NCI-H524 (cell line): ENCODE results near the gene NOS3.
A peak's percentile ranks its signal among the peaks of the same experiment; 100 is the strongest.
"Not testable (repeated sequence)": the region's sequence is repeated elsewhere in the genome, so short reads cannot be mapped to it uniquely, and the experiment has no call there.

Experiments used
- DNase-seq, 2 experiments: peaks; one replicate each; lab custom pipeline; 2025; lab: John Stamatoyannopoulos, UW

NOS3 gene

DNA sequence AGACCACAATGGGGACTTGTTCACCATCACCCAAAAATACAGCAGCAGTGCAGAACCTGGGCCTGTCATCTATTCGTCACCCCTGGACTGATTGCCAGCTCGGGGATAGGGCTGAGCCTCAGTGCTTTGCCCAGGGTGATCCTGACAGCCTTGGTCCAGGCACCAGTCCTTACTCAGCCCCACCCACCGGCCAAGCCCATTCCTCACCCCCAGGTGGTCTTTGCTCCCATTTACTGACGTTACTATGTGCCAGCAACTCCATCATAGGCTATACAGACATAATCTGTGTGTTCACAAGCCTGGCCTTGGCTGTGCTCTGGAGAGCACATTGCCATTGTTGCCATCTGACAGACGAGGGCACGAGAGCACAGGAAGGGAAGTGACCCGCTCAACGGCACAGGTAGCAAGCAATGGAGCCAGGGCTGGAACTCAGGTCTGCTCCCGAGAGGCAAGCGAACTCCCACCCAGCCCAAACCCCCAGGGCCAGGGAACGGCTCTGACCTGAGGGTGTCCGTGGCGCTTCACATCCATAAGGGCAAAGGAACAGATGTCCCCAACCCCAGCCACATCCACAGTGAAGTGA, 26.6 kb downstream of the NOS3 start:
- peak in 1 of 2 experiments; percentile 40 for DNase-seq

DNA sequence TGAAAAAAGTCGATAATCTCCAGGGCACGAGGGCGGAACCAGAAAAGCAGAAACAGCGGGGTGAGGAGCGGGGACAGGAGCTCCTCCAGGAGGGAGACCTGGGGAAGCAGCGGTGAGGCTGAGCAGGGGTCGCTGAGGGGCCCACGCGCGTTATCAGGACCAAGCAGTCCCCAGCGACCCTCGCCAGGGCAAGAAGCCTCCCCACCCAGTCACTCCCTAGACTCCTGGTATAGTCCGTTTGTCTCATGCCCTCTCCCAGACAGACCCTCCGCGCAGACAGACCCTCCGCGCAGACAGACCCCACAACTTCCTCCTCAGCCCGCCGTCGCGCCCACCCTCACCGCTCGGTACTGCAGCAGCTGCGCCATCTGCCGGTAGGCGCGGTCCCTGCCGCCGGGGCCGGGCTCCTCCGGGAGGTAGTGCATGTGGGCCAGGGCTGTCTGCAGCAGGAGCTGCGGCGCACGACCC, 27.2 kb downstream of the NOS3 start:
- peak; percentile 38 to 68 for DNase-seq

DNA sequence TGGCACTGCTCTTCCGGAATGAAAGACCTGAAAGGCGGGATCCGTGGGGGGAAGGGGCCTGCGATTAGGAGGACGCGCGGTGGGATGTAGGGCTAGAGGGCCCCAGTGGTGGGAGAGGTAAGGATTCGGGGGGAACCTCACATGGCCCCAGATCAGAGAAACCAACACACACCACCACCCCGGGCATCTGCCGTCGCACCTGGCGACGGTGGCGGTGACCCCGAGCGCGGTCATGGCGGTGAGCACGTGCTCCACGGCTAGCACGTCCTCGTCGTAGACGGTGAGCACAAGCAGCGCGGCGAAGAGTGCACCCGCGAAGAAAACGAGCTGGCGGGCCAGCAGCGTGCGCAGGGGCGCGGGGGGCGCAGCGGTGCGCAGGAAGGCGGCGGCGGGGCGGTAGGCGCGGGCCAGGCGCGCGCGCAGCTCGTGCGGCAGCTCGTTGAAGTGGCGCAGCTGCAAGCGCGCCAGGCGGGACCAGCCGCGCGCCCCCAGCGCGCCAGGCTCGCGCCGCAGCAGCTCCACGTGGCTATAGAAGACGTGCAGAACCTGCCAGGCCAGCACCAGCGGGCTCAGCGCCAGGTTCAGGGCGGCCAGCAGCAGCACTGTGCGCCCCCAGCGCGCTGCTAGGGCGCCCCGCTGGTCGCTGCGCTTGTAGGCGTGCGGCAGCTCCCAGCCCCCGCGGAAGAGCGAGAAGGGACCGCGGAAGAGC, 27.8 kb downstream of the NOS3 start:
- DNase-seq = peak in 1 of 2 experiments; percentile 54

DNA sequence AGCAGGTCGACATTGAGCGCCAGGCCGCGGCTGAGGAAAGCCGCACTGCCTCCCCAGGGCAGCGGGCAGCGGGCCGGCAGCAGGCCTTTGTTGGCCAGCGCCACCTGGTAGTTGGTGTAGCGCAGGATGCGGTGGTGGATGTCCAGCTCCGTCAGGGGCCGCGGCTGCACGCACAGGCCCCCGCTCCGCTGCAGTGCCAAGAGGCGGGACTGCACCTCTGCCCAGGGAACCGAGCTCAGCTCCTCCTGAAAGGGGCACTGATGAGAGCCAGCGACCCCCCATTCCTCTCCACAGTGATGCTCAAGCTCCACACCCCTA, 28.3 kb downstream of the NOS3 start:
- DNase-seq = no peak

DNA sequence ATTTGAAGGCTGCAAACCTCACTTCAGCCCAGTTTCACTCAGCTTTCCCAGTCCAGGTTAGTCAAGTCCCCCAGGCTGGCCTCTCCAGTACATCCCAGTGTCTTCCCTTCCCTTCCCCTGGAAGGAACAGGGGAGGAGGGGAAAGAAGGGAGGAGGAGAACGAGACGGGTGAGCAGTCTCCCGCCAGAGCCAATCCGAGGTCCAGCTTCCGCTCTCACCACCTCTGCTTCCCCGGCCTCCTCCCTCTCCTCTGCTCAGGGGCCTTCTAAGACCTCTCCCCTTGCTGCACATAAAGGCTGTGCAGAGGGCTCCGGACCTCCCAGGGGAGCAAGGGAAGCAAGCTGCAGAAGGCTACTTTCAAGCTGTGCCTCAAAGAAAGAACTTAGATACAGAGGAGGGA, 29.4 kb downstream of the NOS3 start:
- DNase-seq = no peak

DNA sequence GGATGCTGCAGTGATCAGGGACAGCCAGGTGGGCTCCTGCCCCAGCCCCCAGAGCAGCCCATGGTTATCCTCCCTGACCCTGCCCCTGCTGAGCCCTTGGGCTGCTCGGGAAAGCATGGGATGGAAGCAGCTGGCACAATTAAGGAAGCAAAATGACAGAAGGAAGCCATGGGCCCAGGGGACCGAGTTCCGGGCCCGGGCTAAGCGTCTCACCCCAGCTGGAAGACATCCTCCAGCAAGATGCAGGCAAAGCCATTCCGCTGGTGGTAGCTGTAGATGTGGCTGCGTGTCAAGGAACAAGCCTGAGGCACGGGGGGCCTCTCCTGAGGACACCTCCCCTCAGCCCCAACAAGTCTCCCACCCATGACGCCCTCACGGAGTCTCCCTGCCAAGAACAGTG, 32.4 kb downstream of the NOS3 start:
- DNase-seq = peak in 1 of 2 experiments; percentile 38

DNA sequence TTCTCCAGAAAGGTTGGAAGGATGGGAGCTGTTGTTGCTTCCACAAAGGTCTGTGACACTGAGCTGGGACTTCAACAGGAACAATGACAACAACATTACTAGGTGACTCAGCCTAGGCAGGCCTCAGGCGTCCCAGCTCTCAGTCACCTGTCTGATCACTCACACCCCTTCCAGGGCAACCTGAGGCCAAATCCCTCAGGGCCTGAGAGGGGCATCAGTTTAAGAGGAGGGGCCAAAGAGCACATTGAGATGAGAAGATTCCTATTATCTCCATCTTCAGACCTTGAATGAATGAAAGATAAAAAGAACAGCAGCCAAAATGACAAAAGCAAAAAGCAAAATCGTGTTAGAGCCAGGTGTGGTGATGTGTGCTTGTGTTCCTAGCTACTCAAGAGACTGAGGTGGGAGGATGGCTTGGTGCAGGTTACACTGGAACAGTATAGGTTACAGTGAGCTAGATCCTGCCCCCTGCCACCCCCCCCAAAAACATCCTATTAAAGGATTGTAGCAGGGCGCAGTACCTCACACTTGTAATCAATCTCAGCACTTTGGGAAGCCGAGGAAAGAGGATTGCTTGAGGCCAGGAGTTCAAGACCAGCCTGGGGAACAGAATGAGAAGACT, 33.7 kb downstream of the NOS3 start, which contains the start of gene ATG9B:
TSS of gene ATG9B (minus strand) at position 60 of the 622 bp plus-strand sequence. CDS start 71 bp downstream, outside the sequence.
- no peak for DNase-seq

DNA sequence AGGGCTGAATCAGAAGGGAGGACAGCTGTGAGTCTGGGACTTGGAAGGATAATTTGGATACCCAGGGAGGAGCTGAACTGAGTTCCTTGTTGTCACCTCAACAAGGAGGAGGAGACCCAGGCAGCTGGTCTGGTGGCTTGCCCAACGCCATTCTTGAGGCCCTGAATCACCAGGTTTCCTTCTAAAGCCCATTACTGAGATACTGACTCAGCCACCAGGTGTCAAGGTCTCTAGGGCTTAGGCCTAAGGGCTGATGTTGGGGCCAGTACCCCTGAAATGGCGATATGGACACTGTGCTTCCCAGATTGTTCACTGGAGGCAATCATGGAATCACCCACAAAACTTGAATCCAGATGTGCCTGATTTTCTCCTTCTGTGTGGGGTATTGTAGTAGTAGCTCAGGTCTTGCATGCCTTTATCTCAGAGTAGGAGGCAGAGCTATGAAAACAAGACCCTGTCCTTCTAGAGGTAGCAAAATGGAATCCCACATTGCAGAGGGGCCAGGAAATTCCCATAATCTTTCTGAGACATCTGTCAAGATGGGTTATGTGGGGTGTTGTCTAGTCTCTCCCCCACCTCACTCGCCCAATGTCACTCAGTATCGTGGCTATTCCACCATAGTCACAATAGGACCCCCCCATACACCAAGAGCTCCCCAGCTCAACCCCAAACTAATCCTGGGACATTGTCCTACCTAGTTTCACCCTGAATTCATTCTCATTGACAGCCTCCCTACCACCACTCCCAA, 35.3 kb downstream of the NOS3 start:
- DNase-seq = no peak

DNA sequence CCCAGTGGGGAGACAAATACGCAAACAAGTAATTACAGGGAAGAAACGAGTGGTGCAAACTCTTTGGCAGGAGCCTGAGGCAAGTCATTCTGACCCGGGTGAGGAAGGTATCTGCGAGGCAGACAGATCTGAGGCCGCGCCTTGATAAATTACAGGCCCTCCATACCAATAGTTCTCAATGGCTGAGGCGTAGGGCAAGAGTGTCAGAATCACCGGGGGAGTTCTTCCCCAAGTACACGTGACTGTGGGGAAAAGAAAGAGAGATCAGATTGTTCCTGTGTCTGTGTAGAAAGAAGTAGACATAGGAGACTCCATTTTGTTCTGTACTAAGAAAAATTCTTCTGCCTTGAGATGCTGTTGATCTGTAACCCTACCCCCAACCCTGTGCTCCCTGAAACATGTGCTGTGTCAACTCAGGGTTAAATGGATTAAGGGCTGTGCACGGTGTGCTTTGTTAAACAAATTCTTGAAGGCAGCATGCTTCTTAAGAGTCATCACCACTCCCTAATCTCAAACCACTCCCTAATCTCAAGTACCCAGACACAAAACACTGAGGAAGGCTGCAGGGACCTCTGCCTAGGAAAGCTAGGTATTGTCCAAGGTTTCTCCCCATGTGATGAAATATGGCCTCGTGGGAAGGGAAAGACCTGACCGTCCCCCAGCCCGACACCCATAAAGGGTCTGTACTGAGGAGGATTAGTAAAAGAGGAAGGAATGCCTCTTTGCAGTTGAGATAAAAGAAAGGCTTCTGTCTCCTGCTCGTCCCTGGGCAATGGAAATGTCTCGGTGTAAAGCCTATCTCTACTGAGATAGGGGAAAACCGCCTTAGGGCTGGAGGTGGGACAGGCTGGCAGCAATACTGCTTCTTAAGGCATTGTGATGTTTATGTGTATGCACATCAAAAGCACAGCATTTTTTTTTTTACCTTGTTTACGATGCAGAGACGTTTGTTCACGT, 36.2 kb downstream of the NOS3 start:
- DNase-seq = peak in 1 of 2 experiments; percentile 54

DNA sequence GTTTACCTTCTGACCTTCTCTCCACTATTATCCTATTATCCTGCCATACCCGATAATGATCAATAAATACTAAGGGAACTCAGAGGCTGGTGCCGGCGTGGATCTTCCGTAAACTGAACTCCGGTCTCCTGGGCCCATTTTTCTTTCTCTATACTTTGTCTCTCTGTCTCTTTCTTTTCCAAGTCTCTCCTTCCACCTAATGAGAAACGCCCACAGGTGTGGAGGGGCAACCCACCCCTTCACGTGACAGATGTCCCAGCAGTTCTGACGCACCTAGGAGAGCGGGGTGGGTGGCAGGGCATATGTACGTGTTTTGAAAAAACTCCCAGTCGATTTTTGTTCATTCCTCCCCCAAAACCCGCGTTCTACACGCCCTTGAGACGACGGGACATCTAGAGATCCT, 36.9 kb downstream of the NOS3 start:
- DNase-seq = not testable (repeated sequence)

DNA sequence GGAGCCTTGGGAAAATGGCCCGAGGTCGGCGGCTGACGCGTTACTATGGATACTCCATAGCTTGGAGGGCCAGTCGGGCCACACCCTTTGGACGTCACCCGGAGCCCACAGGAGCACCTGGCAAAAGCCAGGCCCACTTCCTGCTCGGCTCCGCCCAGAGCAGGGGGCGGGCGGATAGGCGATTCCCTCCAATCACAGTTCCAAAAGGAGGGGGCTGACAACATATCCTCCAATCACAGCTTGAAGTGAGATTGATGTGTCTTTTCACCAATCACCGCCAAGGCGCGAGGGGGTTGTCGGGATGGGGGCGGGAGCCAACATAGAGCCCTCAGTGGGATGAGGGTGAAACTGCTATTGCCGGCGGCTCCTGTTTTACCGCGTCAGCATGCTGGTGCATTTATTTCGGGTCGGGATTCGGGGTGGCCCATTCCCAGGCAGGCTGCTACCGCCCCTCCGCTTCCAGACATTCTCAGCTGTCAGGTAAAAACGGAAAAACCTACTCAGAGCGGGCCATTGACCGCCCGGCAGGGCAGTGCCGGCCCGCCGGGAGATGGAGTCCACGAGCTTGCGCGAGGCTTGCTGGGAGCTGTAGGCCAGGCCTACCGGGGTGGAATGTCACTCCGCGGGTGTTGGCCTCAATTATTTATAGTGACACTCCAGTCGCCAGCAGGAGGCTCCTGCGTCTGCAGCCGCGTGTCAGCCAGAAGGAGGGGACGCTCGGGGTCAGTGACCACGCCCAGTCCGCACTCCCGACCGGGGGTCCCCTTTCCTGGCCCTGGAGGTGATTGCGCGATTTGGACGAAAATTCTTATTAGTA, 37.5 kb downstream of the NOS3 start, which contains the start of gene ABCB8:
TSS of gene ABCB8 (plus strand) at position 320 of the 817 bp plus-strand sequence. CDS start at position 386, 66 bp downstream.
- peak; percentile 98 to 99 for DNase-seq

DNA sequence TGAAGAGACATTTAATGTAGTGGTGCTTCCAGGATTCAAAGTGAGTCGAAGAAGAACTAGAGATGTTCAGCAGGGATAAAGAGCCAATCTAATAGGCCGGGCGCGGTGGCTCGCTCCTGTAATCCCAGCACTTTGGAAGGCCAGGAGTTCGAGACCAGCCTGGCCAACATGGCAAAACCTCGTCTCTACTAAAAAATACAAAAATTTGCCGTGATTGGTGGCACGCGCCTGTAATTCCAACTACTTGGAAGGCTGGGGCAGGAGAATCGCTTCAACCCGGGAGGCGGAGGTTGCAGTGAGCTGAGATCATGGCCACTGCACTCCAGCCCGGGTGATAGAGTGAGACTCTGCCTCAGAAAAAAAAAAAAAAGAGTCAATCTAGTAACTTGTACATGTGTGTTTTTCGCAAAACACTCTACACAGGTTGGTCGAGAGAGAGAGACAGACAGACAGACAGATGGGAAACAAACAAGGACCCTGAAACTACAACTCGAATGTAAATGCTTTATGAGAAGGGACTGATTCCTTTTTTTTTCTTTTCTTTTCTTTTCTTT, 38.2 kb downstream of the NOS3 start:
- DNase-seq = no peak

DNA sequence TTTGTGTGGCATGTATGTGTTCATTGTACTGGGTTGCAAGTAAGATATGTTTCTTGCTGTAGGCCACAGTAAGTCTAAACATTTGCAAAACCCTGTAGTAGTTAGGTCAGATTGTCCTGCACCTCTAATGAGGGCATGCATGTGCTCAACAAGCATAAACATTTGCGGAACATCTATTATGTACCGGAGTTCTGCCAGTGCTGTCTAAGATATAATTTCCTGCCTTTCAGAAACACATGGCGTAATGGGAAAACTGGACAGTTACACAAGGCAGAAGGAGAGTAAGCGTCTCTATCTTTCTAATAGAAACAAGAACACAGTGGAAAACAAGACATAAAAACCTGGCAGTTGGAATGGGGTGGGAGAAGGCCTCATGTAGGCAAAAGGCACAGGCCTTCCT, 40.2 kb downstream of the NOS3 start:
- no peak for DNase-seq

DNA sequence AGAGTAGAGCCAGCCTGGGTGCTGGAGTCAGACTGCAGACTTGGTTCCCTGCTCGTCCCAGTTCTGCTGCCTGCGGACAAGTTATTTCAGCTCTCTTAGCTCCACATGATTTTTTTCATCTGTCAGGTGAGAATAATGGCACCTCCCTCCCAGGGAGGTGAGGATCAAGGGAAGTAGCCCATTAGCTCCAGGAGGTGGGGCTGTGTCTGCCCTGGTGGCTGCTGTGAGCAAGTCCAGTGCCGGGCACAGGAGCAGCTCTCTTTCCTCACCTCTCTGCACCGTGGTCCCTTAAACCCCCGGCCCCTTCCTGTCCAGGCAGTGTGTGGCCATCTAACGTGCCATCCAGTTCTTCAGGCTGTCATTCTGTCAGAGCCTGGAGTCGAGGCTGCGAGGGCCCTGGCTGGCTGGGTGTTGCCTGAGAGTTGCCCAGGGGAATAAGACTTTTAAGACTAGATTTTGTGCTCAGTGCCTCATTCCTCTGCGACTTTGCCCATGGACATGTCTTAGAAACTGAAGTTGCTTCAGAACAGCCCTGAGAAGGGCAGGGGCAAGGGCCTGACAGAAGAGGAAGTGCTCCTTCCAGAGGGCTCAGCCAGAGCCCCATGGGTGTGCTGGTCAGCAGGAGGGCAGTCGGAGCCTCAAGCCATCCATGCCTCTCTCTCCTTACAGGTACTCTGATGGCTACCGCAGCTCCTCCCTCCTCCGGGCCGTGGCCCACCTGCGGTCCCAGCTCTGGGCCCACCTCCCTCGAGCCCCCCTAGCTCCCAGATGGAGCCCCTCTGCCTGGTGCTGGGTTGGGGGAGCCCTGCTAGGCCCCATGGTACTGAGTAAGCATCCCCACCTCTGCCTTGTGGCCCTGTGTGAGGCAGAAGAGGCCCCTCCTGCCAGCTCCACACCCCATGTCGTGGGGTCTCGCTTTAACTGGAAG, 42.4 kb downstream of the NOS3 start:
- no peak for DNase-seq

DNA sequence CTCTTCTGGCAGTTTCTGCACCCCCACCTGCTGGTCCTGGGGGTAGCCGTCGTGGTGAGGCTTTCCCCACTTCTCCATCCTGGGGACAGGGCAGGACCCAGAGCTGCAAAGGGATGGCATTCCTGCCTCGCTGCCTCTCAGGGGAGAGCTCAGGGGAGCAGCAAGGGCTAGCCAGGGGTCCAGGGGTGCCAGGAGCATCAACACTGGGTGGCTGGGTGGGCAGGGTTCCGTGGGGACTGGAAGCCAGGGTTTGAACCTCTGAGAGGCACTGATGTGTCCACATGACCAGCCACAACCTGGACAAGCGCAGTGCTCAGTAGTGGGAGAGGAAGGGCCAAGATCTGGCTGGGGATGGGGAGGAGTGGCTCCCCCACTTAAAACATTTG, 43.0 kb downstream of the NOS3 start:
- DNase-seq = no peak

DNA sequence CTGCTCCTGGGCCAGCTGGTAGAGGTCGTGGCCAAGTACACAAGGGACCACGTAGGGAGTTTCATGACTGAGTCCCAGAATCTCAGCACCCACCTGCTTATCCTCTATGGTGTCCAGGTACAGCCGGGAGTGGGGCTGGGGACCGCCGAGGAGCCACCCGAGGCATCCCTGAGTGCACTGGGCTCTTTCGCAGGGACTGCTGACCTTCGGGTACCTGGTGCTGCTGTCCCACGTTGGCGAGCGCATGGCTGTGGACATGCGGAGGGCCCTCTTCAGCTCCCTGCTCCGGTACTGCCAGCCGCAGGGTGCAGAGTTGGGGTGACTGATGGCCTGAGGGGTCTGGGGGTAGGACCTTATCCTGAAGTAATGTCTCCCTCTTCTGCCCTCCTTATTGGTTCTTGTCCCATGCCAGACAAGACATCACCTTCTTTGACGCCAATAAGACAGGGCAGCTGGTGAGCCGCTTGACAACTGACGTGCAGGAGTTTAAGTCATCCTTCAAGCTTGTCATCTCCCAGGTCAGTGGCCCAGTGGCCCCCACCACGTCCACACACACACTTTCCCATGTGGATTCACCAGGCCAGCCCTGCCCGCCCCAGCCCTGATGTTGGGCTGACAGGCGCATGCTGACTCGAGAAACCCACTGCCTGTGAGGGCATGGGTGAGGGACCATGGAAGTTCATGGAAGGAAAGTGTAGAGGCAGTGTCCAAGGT, 43.7 kb downstream of the NOS3 start:
- DNase-seq = no peak

DNA sequence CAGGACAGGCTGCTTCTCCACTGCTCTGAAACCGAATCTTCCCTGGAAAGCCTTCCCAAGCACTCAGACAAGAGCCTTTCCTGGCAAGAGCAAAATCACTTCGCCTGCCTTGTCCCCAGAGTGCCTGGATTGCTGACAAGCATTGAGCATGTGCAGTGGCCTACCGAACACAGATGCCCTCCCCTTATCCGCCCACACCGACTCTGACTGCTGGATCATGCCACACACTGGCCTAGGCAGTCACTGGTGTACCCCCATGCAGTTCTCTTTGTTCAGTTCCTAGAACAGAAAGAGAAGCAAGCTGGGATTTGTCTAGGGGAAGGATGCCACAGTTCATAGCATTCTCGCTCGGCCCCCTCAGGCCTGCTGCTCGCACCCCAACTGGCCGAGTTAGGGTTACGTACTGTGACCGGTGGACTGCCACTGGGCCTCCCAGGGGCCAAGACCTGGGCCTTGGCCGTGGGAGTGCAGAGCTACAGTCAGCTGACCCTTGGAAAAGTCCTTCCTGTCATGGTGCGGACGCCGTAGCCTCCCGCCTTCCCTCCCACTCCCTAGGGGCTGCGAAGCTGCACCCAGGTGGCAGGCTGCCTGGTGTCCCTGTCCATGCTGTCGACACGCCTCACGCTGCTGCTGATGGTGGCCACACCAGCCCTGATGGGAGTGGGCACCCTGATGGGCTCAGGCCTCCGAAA, 44.4 kb downstream of the NOS3 start:
- no peak for DNase-seq

DNA sequence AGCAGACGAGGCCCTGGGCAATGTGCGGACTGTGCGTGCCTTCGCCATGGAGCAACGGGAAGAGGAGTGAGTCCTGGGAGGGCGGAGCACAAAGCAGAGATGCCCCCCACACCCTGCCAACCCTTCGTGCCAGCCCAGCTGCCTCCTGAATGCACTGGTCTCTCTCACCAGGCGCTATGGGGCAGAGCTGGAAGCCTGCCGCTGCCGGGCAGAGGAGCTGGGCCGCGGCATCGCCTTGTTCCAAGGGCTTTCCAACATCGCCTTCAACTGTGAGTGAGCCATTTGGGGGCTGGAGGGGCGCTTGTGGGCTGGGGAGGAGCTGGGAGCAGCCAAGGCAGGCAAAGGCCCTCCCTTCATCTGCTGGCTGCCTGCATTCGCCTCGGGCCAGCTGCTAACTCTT, 45.1 kb downstream of the NOS3 start:
- no peak for DNase-seq
